Liver (tissue), 3 donors: ENCODE results near the gene PEAK1.

Experiments
- CTCF ChIP-seq: fragments of 150-350 bp; IDR thresholded peaks from 2 replicates; pipeline ENCODE4 v1.5.1; 2017; ENCODE audit warnings: improper control_type of control experiment, low read depth, low read length; ENCODE audit not compliant: missing input control
- EGR1 ChIP-seq, 2 donors: IDR thresholded peaks; 2 replicates each; pipeline ENCODE4 v1.6.1; 2016 to 2018; ENCODE audit warnings: antibody characterized with exemption in 2 of 2, low read depth in 2 of 2
- GABPA ChIP-seq, 2 donors: IDR thresholded peaks in 1 of 2; conservative IDR thresholded peaks in 1 of 2; 2 replicates each; pipeline ENCODE4 v1.6.1; 2016; ENCODE audit warnings: antibody characterized with exemption in 2 of 2, mild to moderate bottlenecking in 1 of 2, moderate library complexity in 1 of 2
- HNF4A ChIP-seq, 2 donors: conservative IDR thresholded peaks; 2 replicates each; pipeline ENCODE4 v1.6.1; 2016; ENCODE audit warnings: antibody characterized with exemption in 2 of 2, mild to moderate bottlenecking in 2 of 2
- MAX ChIP-seq: IDR thresholded peaks from 2 replicates; pipeline ENCODE4 v1.6.1; 2016; ENCODE audit warnings: antibody characterized with exemption
- NR2F2 ChIP-seq: IDR thresholded peaks from 2 replicates; pipeline ENCODE4 v1.6.1; 2016; ENCODE audit warnings: antibody characterized with exemption
- RAD21 ChIP-seq, 2 donors: IDR thresholded peaks; 2 replicates each; pipeline ENCODE4 v1.6.1; 2016; ENCODE audit warnings: antibody characterized with exemption in 2 of 2, mild to moderate bottlenecking in 2 of 2
- REST ChIP-seq: IDR thresholded peaks from 2 replicates; pipeline ENCODE4 v1.6.1; 2016; ENCODE audit warnings: antibody characterized with exemption, mild to moderate bottlenecking
- RXRA ChIP-seq, 2 donors: IDR thresholded peaks; 2 replicates each; pipeline ENCODE4 v1.6.1; 2017 to 2018; ENCODE audit warnings: antibody characterized with exemption in 2 of 2, mild to moderate bottlenecking in 1 of 2
- SP1 ChIP-seq: IDR thresholded peaks from 2 replicates; pipeline ENCODE4 v1.6.1; 2018; ENCODE audit warnings: antibody characterized with exemption, mild to moderate bottlenecking
- TAF1 ChIP-seq: conservative IDR thresholded peaks from 2 replicates; pipeline ENCODE4 v1.6.1; 2016; ENCODE audit warnings: antibody characterized with exemption, mild to moderate bottlenecking
- YY1 ChIP-seq: IDR thresholded peaks from 2 replicates; pipeline ENCODE4 v1.6.1; 2016; ENCODE audit warnings: antibody characterized with exemption, mild to moderate bottlenecking
- ZBTB33 ChIP-seq: IDR thresholded peaks from 2 replicates; pipeline ENCODE4 v1.6.1; 2016; ENCODE audit warnings: antibody characterized with exemption
- donor health status: healthy.
- donor health status: healthy.

GRCh38 chr15:77335298-77335697, 84.6 kb downstream of the PEAK1 start:
- TF ChIP-seq CTCF: no peak
- TF ChIP-seq GABPA (IDR thresholded peaks at IDR 0.05 in 1 of 2, conservative IDR thresholded peaks at IDR 0.05 in 1 of 2): no peak
- no peak for TF ChIP-seq TAF1
- TF ChIP-seq MAX: no peak
- no peak for TF ChIP-seq RXRA (IDR thresholded peaks at IDR 0.05)
- no peak for TF ChIP-seq SP1
- TF ChIP-seq RAD21 (IDR thresholded peaks at IDR 0.05): no peak
- TF ChIP-seq ZBTB33: no peak
- TF ChIP-seq NR2F2: no peak
- no peak for TF ChIP-seq HNF4A (conservative IDR thresholded peaks at IDR 0.05)
- TF ChIP-seq REST: no peak
- TF ChIP-seq EGR1 (IDR thresholded peaks at IDR 0.05; ENCODE audit: low read depth in 2 of 2): no peak
- TF ChIP-seq YY1: no peak
